Effector memory CD8-positive, alpha-beta T cell (primary cell): ENCODE results near the gene TBC1D22A.

Experiments
- ATAC-seq: fragments of 150-1000 bp; cut with Tn5 transposase; replicated peaks from 2 replicates; pipeline ENCODE4 v1.10.0; 2021; ENCODE audit warnings: mild to moderate bottlenecking, moderate library complexity
- DNase-seq, 3 experiments: peaks; one replicate each; pipeline ENCODE4 v3.0.0; 2021
- H3K27ac Mint-ChIP-seq, 2 donors: one replicate each; pipeline ENCODE4 v1.8.0; 2022; ENCODE audit warnings: mild to moderate bottlenecking in 2 of 2, mixed read lengths in 2 of 2, moderate library complexity in 2 of 2
- H3K27me3 Mint-ChIP-seq, 2 donors: one replicate each; pipeline ENCODE4 v1.8.0; 2022; ENCODE audit warnings: mixed read lengths in 2 of 2
- H3K36me3 Mint-ChIP-seq: one replicate; pipeline ENCODE4 v1.8.0; 2022; ENCODE audit warnings: mild to moderate bottlenecking, moderate library complexity, mixed read lengths; ENCODE audit not compliant: insufficient read depth
- H3K4me1 Mint-ChIP-seq, 2 donors: one replicate each; pipeline ENCODE4 v1.8.0; 2022; ENCODE audit warnings: low read depth in 2 of 2, mixed read lengths in 2 of 2
- H3K4me3 Mint-ChIP-seq, 2 donors: one replicate each; pipeline ENCODE4 v1.8.0; 2022; ENCODE audit warnings: mild to moderate bottlenecking in 2 of 2, mixed read lengths in 2 of 2, moderate library complexity in 2 of 2
- H3K9me3 Mint-ChIP-seq, 2 donors: one replicate each; pipeline ENCODE4 v1.8.0; 2022; ENCODE audit warnings: mixed read lengths in 2 of 2

TBC1D22A gene

GRCh38 chr22:47219789-47220188 is 457.3 kb downstream of the TBC1D22A start:
- peaks cover 7% of the 10 kb centered on the region for H3K36me3 Mint-ChIP-seq
- H3K4me1 Mint-ChIP-seq: no peaks in the 10 kb centered on the region
- H3K9me3 Mint-ChIP-seq: no peaks in the 10 kb centered on the region
- no peak for DNase-seq
- H3K4me3 Mint-ChIP-seq: no peak overlapping the region
- peaks cover 2 to 9% of the 10 kb centered on the region in 2 donors for H3K27me3 Mint-ChIP-seq
- no peak overlapping the region for H3K27ac Mint-ChIP-seq
- no peak for ATAC-seq

- DNase-seq (no peak), ATAC-seq (no peak)
- Mint-ChIP-seq H3K27ac (no peak overlapping the region), H3K36me3 (peaks cover 7% of the 10 kb centered on the region), H3K27me3 (peaks cover 5 to 16% of the 10 kb centered on the region in 2 donors), H3K4me3 (no peak overlapping the region), H3K9me3 (no peaks in the 10 kb centered on the region), H3K4me1 (no peaks in the 10 kb centered on the region)
Observed at GRCh38 chr22:47220752-47221151, 458.3 kb downstream of the TBC1D22A start.

GRCh38 chr22:47221840-47222615 is 459.6 kb downstream of the TBC1D22A start:
- ATAC-seq (no peak), DNase-seq (no peak)
- H3K9me3 Mint-ChIP-seq: no peaks in the 10 kb centered on the region
- H3K27ac Mint-ChIP-seq: peak overlapping the region; percentile 16 to 38
- peaks cover 7% of the 10 kb centered on the region for H3K36me3 Mint-ChIP-seq
- H3K4me1 Mint-ChIP-seq: no peaks in the 10 kb centered on the region
- H3K27me3 Mint-ChIP-seq: peaks cover 10 to 25% of the 10 kb centered on the region in 2 donors
- no peak overlapping the region for H3K4me3 Mint-ChIP-seq
